ENCODE data around the gene LEFTY1. TPM values are rescaled to one million over a fixed set of nuclear protein-coding genes. Genes with fewer than 3 reads are reported as not detected.

Gene LEFTY1
- total RNA-seq, 1 experiment from 2014 or later, result not detected

DNA sequence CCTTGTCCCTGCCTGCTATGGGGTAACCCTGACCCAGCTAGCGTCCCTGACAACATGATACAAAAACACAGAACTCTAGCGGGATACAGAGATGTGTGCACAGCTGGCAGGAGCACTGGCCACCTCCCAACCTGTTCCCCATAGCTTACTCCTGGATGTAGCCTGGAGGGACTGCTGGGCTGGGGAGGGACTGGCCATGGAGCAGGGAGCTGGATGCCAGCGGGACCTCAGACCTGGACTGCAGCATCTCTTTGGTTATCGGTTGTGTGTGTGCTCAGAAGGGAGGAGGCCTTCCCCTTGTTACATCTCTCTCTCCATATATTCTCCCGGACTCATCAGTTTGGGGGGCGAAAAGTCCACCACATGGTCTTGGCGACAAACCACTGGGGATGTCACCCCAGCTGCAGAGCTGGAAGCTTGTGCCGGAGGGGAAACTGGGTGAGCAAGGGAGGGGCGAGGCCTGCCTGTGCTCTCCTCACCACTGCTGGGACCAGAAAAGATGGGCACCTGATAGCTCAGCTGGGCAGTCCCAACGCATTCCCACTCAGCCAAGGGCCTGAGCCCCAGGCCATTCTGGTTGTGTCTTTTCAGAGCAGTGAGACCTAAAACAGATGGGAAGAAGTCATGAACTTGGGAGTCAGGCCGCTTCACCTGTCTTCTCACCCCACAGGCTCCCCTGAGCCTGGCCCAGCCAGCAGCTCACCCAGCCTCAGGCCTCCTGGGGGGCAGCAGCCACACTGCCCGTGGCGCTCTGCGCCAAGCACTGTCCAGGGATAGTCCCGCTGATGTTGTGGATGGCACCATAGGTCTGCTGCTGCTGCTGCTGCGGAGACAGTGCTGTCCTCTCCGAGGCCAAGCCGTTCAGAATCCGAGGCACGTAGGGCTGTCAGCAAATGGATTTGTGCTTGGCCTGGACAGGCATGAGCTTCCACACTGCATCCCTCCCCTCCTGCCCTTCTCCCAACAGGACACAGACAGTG lies 42.3 kb downstream of the LEFTY1 start:
- ChIA-PET POLR2A (ENCODE audit: unreplicated experiment) (interaction anchor here (0.7 kb wide), 1 partner anchor 277 kb away, joined by 3 read pairs; no protein-coding TSS in a partner anchor), CTCF (interaction anchor here (1.0 kb wide), 1 partner anchor 69 kb away, joined by 4 read pairs; the partner anchor contains the start of gene SRP9)
- Histone ChIP-seq H3K9me2 (replicated peaks; ENCODE audit: low read length) (no peaks in the 10 kb centered on the region), H3K4me3 (ENCODE audit: low read length) (no peak overlapping the region), H4K20me1 (ENCODE audit: low read length) (no peaks in the 10 kb centered on the region), H3F3A (ENCODE audit: low read length, unreplicated experiment) (no peaks in the 10 kb centered on the region), H3K9ac (ENCODE audit: low read length) (no peak overlapping the region), H3K4me1 (ENCODE audit: insufficient read depth, low read length) (no peaks in the 10 kb centered on the region), H3K27me3 (ENCODE audit: low read length) (no peaks in the 10 kb centered on the region), H3K36me3 (ENCODE audit: low read depth, low read length) (peaks cover 19% of the 10 kb centered on the region; the same call in 1 of the 2 replicates), H3K4me2 (ENCODE audit: low read length) (no peak overlapping the region), H3K9me3 (ENCODE audit: low read length) (no peaks in the 10 kb centered on the region), H3K79me2 (ENCODE audit: low read length) (no peaks in the 10 kb centered on the region), H3K27ac (ENCODE audit: low read length) (no peak overlapping the region), H2AFZ (ENCODE audit: low read length) (no peak overlapping the region)
- intact Hi-C loops (cut with micrococcal nuclease), result loop anchor here (1.0 to 5.0 kb wide), 3 partner anchors 69 to 292 kb away; partner anchors contain the start of gene SRP9
- BruUV-seq (replicated peaks), result TSS peak; percentile 6
- ATAC-seq, result peak; percentile 1; the same call in 1 of the 2 replicates
- TF ChIP-seq, protein P1, sequence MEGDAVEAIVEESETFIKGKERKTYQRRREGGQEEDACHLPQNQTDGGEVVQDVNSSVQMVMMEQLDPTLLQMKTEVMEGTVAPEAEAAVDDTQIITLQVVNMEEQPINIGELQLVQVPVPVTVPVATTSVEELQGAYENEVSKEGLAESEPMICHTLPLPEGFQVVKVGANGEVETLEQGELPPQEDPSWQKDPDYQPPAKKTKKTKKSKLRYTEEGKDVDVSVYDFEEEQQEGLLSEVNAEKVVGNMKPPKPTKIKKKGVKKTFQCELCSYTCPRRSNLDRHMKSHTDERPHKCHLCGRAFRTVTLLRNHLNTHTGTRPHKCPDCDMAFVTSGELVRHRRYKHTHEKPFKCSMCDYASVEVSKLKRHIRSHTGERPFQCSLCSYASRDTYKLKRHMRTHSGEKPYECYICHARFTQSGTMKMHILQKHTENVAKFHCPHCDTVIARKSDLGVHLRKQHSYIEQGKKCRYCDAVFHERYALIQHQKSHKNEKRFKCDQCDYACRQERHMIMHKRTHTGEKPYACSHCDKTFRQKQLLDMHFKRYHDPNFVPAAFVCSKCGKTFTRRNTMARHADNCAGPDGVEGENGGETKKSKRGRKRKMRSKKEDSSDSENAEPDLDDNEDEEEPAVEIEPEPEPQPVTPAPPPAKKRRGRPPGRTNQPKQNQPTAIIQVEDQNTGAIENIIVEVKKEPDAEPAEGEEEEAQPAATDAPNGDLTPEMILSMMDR (conservative IDR thresholded peaks at IDR 0.05; ENCODE audit: low read depth, low read length), result no peak
- no peak for TF ChIP-seq EZH2 (IDR thresholded peaks at IDR 0.05; ENCODE audit: low read length, unreplicated experiment)
- TF ChIP-seq EZH2phosphoT487 (IDR thresholded peaks at IDR 0.05; ENCODE audit: borderline replicate concordance, low read length), result no peak
- DNase-seq, result no peak

DNA sequence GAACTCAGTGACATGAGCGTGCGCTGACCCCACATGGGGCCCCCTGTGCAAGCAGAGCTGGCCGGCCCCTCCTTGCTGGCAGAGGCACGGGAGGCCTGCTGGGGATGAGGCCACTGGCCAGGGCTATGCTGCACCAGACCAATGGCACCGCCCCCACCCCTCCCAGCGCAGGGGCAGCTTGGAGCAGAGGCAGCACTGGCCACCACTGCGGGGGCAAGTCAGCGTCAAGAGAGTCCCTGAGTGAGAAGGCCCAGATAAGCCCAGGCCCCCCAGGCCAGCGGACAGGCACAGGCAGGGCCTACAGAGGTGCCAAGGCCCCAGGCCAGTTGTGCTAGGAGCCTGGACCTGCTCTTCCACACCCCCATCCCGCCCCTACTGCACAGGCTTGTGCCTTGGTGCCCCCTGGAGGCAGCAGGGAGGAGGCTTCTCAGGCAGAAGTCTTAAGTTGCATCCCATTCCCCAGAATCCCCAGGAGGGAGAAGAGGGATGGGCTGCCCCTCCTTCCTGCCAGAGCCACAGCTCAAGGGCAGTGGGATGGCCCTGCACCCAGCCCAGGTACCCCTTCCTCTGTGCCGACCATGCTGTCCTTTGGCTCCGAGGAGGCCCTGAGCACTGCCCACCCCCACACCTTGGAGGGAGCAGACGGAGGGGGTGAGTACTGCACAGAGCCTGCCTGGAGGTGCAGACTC lies 43.2 kb downstream of the LEFTY1 start:
- no TSS peak for BruUV-seq (replicated peaks)
- ATAC-seq (peak; percentile 81), DNase-seq (peak; percentile 86)
- Histone ChIP-seq H3K9me2 (replicated peaks; ENCODE audit: low read length) (no peaks in the 10 kb centered on the region), H3K4me1 (ENCODE audit: insufficient read depth, low read length) (no peaks in the 10 kb centered on the region), H3K4me3 (ENCODE audit: low read length) (no peak overlapping the region), H3K9ac (ENCODE audit: low read length) (no peak overlapping the region), H3K27me3 (ENCODE audit: low read length) (no peaks in the 10 kb centered on the region), H3K9me3 (ENCODE audit: low read length) (no peaks in the 10 kb centered on the region), H3K36me3 (ENCODE audit: low read depth, low read length) (peaks cover 19% of the 10 kb centered on the region; the same call in 1 of the 2 replicates), H3K79me2 (ENCODE audit: low read length) (no peaks in the 10 kb centered on the region), H3K4me2 (ENCODE audit: low read length) (no peak overlapping the region), H3K27ac (ENCODE audit: low read length) (no peak overlapping the region), H4K20me1 (ENCODE audit: low read length) (no peaks in the 10 kb centered on the region), H2AFZ (ENCODE audit: low read length) (no peak overlapping the region), H3F3A (ENCODE audit: low read length, unreplicated experiment) (no peaks in the 10 kb centered on the region)
- ChIA-PET CTCF (interaction anchor here (1.0 to 1.4 kb wide), 2 partner anchors 68 to 73 kb away, joined by 3 to 4 read pairs; partner anchors contain the start of gene SRP9), POLR2A (ENCODE audit: unreplicated experiment) (no interaction called here)
- intact Hi-C loops (cut with micrococcal nuclease), result loop anchor here (1.0 to 5.0 kb wide), 5 partner anchors 68 to 371 kb away; partner anchors contain the start of gene SRP9
- TF ChIP-seq, protein P1 (conservative IDR thresholded peaks at IDR 0.05; ENCODE audit: low read depth, low read length), result peak; percentile 92
- no peak for TF ChIP-seq EZH2 (IDR thresholded peaks at IDR 0.05; ENCODE audit: low read length, unreplicated experiment)
